Measurements from ENCODE around the gene NHP2.

GRCh38 chr5:178147406-178147805 lies 6.3 kb downstream of the NHP2 start:
- no peak for TF ChIP-seq CTCF (IDR thresholded peaks at IDR 0.05)
- no peak for TF ChIP-seq ZFX (IDR thresholded peaks at IDR 0.05; ENCODE audit: borderline replicate concordance)

All from 22Rv1 (cell line).